ENCODE results near the gene C3orf62.
"Not testable (repeated sequence)": the region's sequence is repeated elsewhere in the genome, so short reads cannot be mapped to it uniquely, and the experiment has no call there.

DNA sequence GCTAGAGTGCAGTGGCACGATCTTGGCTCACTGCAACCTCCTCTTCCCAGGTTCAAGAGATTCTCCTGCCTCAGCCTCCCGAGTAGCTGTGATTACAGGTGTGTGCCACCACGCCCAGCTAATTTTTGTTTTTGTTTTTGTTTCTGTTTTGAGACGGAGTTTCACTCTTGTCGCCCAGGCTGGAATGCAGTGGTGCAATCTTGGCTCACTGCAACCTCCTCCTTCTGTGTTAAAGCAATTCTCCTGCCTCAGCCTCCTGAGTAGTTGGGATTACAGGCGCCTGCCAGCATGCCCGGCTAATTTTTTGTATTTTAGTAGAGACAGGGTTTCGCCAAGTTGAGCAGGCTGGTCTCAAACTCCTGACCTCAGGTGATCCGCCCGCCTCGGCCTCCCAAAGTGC, 36.9 kb downstream of the C3orf62 start:
- TF ChIP-seq, protein P1, sequence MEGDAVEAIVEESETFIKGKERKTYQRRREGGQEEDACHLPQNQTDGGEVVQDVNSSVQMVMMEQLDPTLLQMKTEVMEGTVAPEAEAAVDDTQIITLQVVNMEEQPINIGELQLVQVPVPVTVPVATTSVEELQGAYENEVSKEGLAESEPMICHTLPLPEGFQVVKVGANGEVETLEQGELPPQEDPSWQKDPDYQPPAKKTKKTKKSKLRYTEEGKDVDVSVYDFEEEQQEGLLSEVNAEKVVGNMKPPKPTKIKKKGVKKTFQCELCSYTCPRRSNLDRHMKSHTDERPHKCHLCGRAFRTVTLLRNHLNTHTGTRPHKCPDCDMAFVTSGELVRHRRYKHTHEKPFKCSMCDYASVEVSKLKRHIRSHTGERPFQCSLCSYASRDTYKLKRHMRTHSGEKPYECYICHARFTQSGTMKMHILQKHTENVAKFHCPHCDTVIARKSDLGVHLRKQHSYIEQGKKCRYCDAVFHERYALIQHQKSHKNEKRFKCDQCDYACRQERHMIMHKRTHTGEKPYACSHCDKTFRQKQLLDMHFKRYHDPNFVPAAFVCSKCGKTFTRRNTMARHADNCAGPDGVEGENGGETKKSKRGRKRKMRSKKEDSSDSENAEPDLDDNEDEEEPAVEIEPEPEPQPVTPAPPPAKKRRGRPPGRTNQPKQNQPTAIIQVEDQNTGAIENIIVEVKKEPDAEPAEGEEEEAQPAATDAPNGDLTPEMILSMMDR (IDR thresholded peaks at IDR 0.05 in 2 of 3, conservative IDR thresholded peaks at IDR 0.05 in 1 of 3; ENCODE audit: borderline replicate concordance in 1 of 3, insufficient read depth in 1 of 3, low read depth in 2 of 3, low read length in 2 of 3) = not testable (repeated sequence)
- TF ChIP-seq SP1 (IDR thresholded peaks at IDR 0.05; ENCODE audit: low read depth); SIN3A (IDR thresholded peaks at IDR 0.05; ENCODE audit: low read depth); ZNF274 (IDR thresholded peaks at IDR 0.05; ENCODE audit: low read depth, low read length): not testable (repeated sequence)
- TF ChIP-seq, protein P2, sequence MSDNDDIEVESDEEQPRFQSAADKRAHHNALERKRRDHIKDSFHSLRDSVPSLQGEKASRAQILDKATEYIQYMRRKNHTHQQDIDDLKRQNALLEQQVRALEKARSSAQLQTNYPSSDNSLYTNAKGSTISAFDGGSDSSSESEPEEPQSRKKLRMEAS (IDR thresholded peaks at IDR 0.05) = not testable (repeated sequence)
